Mucosa of stomach (tissue), 1 donor: ENCODE results near the gene TMPRSS11D.

Source experiments
- H3K27me3 ChIP-seq: one replicate; pipeline ENCODE4 v1.7.0; 2013; ENCODE audit warnings: mild to moderate bottlenecking, low read length; ENCODE audit not compliant: control insufficient read depth, insufficient read depth
- H3K36me3 ChIP-seq: one replicate; pipeline ENCODE4 v1.7.0; 2013; ENCODE audit warnings: low read length; ENCODE audit not compliant: control insufficient read depth, insufficient read depth
- H3K4me1 ChIP-seq: one replicate; pipeline ENCODE4 v1.7.0; 2013; ENCODE audit warnings: mild to moderate bottlenecking, low read length; ENCODE audit not compliant: control insufficient read depth, insufficient read depth
- H3K4me3 ChIP-seq: one replicate; pipeline ENCODE4 v1.7.0; 2013; ENCODE audit warnings: low read length
- H3K9ac ChIP-seq: one replicate; pipeline ENCODE4 v1.7.0; 2013; ENCODE audit warnings: mild to moderate bottlenecking, low read length, moderate library complexity
- H3K9me3 ChIP-seq: one replicate; pipeline ENCODE4 v1.7.0; 2013; ENCODE audit warnings: mild to moderate bottlenecking, low read length, moderate library complexity; ENCODE audit not compliant: control insufficient read depth
- donor health status: Pancreatic carcinoma.

The TMPRSS11D gene, protein sequence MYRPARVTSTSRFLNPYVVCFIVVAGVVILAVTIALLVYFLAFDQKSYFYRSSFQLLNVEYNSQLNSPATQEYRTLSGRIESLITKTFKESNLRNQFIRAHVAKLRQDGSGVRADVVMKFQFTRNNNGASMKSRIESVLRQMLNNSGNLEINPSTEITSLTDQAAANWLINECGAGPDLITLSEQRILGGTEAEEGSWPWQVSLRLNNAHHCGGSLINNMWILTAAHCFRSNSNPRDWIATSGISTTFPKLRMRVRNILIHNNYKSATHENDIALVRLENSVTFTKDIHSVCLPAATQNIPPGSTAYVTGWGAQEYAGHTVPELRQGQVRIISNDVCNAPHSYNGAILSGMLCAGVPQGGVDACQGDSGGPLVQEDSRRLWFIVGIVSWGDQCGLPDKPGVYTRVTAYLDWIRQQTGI

GRCh38 chr4:67883902-67884301, at the start of gene TMPRSS11D:
TMPRSS11D (minus strand) TSS chr4:67884002; CDS start chr4:67883933, 69 bp downstream.
- Histone ChIP-seq H3K4me1 (no peaks in the 10 kb centered on the region), H3K4me3 (no peak within 1 kb of the TSS), H3K36me3 (no peaks in the 10 kb centered on the region), H3K9ac (no peak within 1 kb of the TSS), H3K27me3 (no peaks in the 10 kb centered on the region), H3K9me3 (no peaks in the 10 kb centered on the region)

- H3K27me3 ChIP-seq: no peaks in the 10 kb centered on the region
- H3K9me3 ChIP-seq: no peaks in the 10 kb centered on the region
- no peak overlapping the region for H3K4me3 ChIP-seq
- H3K4me1 ChIP-seq: no peaks in the 10 kb centered on the region
- no peak overlapping the region for H3K9ac ChIP-seq
- no peaks in the 10 kb centered on the region for H3K36me3 ChIP-seq
Observed at GRCh38 chr4:67933038-67933437, 49.2 kb upstream of the TMPRSS11D start.

DNA sequence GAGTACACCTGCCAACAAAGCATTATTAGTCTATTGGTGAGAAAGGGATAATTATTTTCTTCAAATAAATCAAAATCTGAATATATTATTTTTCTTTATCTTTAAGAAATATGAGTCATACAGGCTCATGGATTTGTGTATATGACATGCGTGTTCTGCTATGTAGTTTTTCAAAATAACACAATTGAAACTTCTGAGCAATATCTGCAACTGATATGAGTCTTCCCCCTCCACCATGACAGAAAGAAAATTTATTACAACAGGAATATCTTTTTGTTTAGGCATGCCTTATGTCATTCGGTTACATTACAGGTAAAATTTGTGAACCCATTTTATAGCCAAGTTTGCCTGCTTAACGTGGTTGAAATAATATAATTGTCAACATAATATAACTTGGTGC, 47.5 kb upstream of the TMPRSS11D start:
- Histone ChIP-seq H3K9ac (no peak overlapping the region), H3K36me3 (no peaks in the 10 kb centered on the region), H3K4me3 (no peak overlapping the region), H3K9me3 (no peaks in the 10 kb centered on the region), H3K27me3 (no peaks in the 10 kb centered on the region), H3K4me1 (no peaks in the 10 kb centered on the region)

GRCh38 chr4:67929426-67929825, 45.6 kb upstream of the TMPRSS11D start:
- H3K4me3 ChIP-seq: no peak overlapping the region
- no peaks in the 10 kb centered on the region for H3K9me3 ChIP-seq
- no peaks in the 10 kb centered on the region for H3K36me3 ChIP-seq
- H3K4me1 ChIP-seq: no peaks in the 10 kb centered on the region
- H3K27me3 ChIP-seq: no peaks in the 10 kb centered on the region
- H3K9ac ChIP-seq: no peak overlapping the region

DNA sequence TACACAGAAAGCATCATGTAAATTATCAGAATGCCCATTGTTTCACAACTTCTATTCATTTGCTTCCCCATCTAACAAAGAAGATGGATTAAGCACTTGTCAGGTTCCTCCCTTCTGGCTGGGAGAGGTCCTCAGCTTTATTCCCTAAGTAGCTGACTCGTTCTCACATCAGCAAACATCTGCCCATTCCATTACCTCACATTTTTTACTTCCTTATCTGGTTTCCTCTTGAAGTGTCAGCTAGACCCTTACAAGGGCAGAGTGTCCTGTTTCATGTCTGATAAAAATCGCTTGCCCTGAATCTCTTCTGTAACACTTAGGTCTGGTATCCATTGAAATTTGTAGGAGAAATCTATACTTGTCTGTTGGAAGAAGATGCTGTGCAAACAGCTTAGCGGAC, 44.7 kb upstream of the TMPRSS11D start:
- Histone ChIP-seq H3K27me3 (no peaks in the 10 kb centered on the region), H3K36me3 (no peaks in the 10 kb centered on the region), H3K4me1 (no peaks in the 10 kb centered on the region), H3K4me3 (no peak overlapping the region), H3K9me3 (no peaks in the 10 kb centered on the region), H3K9ac (no peak overlapping the region)

GRCh38 chr4:67927251-67927650, 43.4 kb upstream of the TMPRSS11D start:
- H3K4me3 ChIP-seq: no peak overlapping the region
- H3K36me3 ChIP-seq: no peaks in the 10 kb centered on the region
- no peak overlapping the region for H3K9ac ChIP-seq
- no peaks in the 10 kb centered on the region for H3K27me3 ChIP-seq
- H3K4me1 ChIP-seq: no peaks in the 10 kb centered on the region
- H3K9me3 ChIP-seq: no peaks in the 10 kb centered on the region

GRCh38 chr4:67926485-67926884, 42.7 kb upstream of the TMPRSS11D start:
- no peak overlapping the region for H3K4me3 ChIP-seq
- no peaks in the 10 kb centered on the region for H3K27me3 ChIP-seq
- H3K9me3 ChIP-seq: no peaks in the 10 kb centered on the region
- no peaks in the 10 kb centered on the region for H3K36me3 ChIP-seq
- no peak overlapping the region for H3K9ac ChIP-seq
- no peaks in the 10 kb centered on the region for H3K4me1 ChIP-seq

DNA sequence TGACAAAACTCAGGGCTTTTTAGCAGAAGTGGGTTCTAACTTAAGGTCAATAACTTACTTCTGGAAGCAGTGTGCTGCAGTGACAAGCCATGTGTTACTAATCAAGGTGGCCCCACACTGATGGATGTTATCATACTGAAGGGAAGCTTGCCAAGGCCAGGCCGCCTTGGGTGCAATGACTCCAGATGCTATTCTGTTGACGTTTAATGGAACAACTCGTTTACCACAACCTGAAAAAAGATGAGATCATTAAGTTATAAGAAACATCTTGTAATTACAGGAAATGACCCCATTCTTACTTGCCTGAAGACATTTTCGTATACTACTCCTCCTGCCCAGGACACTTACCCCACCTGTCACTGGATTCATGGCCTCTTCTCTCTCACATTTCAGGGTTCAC, 38.9 kb upstream of the TMPRSS11D start:
- no peak overlapping the region for H3K9ac ChIP-seq
- H3K27me3 ChIP-seq: no peaks in the 10 kb centered on the region
- no peaks in the 10 kb centered on the region for H3K9me3 ChIP-seq
- H3K4me1 ChIP-seq: no peaks in the 10 kb centered on the region
- no peak overlapping the region for H3K4me3 ChIP-seq
- H3K36me3 ChIP-seq: no peaks in the 10 kb centered on the region

GRCh38 chr4:67918428-67918827, 34.6 kb upstream of the TMPRSS11D start:
- Histone ChIP-seq H3K27me3 (no peaks in the 10 kb centered on the region), H3K4me1 (no peaks in the 10 kb centered on the region), H3K36me3 (no peaks in the 10 kb centered on the region), H3K9ac (no peak overlapping the region), H3K4me3 (no peak overlapping the region), H3K9me3 (no peaks in the 10 kb centered on the region)

- no peaks in the 10 kb centered on the region for H3K36me3 ChIP-seq
- H3K9ac ChIP-seq: no peak overlapping the region
- H3K4me3 ChIP-seq: no peak overlapping the region
- no peaks in the 10 kb centered on the region for H3K9me3 ChIP-seq
- H3K4me1 ChIP-seq: peaks cover 6% of the 10 kb centered on the region
- H3K27me3 ChIP-seq: no peaks in the 10 kb centered on the region
Observed at GRCh38 chr4:67915400-67915966, 31.7 kb upstream of the TMPRSS11D start.

- no peak overlapping the region for H3K4me3 ChIP-seq
- no peak overlapping the region for H3K9ac ChIP-seq
- H3K4me1 ChIP-seq: peaks cover 6% of the 10 kb centered on the region
- no peaks in the 10 kb centered on the region for H3K9me3 ChIP-seq
- no peaks in the 10 kb centered on the region for H3K27me3 ChIP-seq
- no peaks in the 10 kb centered on the region for H3K36me3 ChIP-seq
Observed at GRCh38 chr4:67912080-67912479, 28.3 kb upstream of the TMPRSS11D start.

DNA sequence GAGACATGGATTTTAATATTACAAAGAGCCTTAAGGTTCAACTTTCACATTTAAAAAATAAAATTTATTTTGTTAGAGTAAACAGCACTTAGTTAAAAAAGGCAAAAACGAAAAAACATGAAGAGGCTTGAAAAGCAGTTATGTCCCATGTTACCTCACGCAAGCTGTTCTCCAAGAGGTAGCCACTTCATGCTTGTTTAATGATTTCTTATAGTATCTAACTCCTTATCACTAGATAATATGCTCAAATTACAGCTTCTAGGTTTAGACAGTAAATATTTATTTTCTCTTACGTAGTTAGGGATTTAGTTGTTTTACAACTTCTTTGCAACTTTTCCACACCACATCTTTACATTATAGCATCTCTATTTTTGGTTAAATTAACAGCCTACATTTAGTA, 27.8 kb upstream of the TMPRSS11D start:
- Histone ChIP-seq H3K9me3 (no peaks in the 10 kb centered on the region), H3K4me1 (peaks cover 6% of the 10 kb centered on the region), H3K27me3 (no peaks in the 10 kb centered on the region), H3K4me3 (no peak overlapping the region), H3K36me3 (no peaks in the 10 kb centered on the region), H3K9ac (no peak overlapping the region)
